Non-pigmented ciliary epithelial cell (primary cell): ENCODE results near the gene FNDC11.
"Not testable (repeated sequence)": the region's sequence is repeated elsewhere in the genome, so short reads cannot be mapped to it uniquely, and the experiment has no call there.

Experiments used
- DNase-seq: peaks from one replicate; pipeline ENCODE4 v3.0.0-alpha.2; 2010; ENCODE audit warnings: low read depth

The FNDC11 gene, protein sequence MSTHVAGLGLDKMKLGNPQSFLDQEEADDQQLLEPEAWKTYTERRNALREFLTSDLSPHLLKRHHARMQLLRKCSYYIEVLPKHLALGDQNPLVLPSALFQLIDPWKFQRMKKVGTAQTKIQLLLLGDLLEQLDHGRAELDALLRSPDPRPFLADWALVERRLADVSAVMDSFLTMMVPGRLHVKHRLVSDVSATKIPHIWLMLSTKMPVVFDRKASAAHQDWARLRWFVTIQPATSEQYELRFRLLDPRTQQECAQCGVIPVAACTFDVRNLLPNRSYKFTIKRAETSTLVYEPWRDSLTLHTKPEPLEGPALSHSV

DNA sequence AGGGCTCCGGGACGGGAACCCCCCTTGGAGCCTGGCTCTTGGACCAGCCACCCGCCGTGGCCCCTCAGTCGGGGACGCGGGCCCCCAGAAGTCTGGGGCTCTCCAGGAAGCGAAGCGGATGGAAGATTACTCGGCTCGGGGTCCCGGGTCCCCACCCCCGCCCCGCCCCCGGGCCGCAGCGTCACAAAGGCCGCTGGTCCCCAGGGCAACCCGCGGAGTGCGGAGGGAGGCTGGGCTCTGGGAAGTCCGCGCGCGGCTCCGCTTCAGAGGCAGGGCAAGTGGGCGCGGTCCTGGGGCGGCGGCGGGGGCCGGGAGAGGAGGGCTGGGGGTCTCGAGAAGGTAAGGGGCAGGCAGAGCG, at the start of gene FNDC11:
Gene FNDC11, plus strand, starts transcription at position 227 of the 358 bp plus-strand sequence. CDS start 1,505 bp downstream, outside the sequence.
- no peak for DNase-seq

DNA sequence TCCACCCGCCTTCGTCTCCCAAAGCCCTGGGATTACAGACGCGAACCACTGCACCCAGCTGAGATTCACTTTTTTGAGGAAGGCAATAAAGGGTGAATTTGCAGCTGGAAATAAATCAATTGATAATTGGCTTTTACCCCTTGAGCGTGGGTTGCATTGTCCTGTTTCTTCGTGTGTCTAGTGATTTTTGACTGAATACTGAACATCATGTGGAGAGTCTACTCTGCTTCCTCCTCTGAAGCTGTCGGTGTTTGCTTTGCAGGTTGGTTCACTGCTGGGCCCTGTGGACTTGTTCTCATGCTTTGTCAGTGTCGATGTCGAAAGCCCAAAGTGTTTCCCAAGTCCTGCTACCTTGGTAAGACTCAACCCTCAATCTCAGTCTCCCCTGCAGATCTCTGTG, 49.3 kb upstream of the FNDC11 start:
- DNase-seq, result no peak

DNA sequence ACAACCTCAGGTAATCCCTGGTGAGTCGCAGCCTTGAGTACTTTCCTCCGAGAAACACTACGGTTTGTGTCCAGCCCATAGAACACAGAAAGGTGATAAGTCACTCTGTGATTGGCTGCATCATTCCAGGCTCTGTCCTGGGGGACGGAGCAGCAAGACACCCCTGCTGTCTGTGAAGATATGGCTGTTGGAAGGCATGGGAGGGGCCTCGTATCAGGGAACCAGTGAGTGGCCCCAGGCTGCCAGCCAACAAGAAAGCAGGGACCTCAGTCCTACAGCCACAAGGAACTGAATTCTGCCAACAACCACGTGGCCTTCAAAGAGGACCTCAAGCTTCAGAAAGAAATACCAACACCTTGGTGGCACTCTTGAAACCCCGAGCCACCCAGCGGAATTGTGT, 48.7 kb upstream of the FNDC11 start:
- DNase-seq, result no peak

DNA sequence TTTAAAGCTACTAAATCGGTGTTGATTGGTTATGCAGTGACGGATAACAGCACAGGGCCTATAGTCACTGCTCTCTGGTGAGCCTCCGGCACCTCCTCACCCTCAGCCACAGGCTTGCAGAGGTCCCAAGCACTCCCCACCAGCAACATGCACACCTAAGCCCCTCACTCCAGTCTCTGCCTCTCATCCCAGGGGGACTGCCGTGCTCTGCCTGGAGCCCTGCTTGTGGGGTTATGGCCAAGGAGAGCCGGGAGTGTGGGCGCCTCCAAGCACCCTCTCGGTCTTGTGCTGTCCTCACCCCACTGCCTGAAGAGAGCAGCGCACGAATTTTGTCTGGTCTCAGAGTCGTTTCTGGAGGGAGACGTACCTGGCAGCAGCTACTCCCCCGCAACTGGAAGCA, 48.2 kb upstream of the FNDC11 start:
- no peak for DNase-seq

DNA sequence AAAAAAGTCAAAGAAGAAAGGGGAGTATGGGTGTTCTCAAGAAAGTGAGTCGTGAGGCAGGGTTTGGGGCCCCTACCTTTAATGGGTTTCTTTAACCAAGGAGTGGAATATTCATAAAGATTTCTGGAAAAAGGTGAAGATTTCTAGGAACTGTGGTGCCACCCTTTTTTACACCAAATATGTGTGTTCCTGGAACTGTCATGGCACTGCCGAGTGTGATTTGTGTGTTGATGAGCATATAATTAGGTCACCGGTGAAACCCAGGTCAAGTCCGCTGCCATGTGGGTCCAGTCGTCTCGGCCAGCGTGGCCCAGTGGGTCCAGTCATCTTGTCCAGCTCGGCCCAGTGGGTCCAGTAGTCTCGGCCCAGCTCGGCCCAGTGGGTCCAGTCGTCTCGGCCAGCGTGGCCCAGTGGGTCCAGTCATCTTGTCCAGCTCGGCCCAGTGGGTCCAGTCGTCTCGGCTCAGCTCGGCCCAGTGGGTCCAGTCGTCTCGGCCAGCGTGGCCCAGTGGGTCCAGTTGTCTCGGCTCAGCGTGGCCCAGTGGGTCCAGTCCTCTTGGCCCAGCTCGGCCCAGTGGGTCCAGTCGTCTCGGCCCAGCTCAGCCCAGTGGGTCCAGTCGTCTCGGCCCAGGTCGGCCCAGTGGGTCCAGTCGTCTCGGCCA, 46.7 kb upstream of the FNDC11 start:
- DNase-seq, result no peak

DNA sequence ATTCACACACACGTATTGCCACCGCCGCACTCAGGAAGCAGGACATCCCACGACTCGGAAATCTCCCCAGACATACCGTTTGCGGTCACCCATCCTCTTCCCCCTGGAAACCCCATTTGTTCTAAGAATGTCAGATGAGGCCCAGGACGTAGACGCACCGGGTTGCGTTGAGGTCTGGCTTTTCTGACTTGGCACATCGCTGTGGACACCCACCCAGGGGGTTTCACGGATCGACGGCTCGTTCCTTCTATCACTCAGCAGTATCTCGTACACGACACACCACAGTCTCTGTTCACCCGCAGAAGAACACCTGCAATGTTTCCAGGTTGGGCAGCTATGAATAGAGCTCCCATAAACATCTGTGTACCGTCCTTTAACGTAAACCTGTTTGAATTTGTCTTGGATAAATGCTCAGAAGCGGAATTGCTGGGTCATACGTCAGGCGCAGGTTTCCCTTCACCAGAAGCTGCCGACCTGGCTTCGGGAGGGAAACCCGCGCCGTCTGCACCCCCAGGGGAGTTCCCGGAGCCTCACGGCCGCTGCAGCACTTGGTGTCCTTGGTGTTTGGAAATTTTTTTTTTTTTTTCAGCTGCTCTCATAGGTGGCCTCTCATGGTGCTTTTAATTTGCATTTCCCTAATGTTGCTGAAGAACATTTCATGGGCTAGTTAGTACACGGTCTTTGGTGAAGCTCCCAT, 45.7 kb upstream of the FNDC11 start:
- DNase-seq, result no peak

DNA sequence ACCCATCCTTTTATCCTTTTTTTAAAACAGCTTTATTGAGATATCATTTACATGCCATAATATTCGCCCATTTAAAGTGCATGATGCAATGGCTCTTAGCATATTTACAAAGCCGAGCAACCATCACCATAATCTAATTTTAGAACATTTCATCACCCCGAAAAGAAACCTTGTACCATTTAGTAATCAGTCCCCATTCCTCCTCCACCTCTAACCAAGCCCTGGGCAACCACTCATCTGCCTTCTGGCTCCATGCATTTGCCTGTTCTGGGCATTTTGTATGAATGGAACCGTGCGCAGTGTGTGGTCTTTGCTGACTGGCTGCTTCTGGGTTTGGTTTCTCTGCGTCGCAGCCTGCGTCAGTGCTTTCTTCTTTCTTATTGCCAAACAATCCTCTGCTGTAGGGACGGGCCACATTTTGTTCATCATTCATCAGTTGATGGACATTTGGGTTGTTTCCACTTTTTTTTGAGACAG, 44.8 kb upstream of the FNDC11 start:
- DNase-seq, result no peak

DNA sequence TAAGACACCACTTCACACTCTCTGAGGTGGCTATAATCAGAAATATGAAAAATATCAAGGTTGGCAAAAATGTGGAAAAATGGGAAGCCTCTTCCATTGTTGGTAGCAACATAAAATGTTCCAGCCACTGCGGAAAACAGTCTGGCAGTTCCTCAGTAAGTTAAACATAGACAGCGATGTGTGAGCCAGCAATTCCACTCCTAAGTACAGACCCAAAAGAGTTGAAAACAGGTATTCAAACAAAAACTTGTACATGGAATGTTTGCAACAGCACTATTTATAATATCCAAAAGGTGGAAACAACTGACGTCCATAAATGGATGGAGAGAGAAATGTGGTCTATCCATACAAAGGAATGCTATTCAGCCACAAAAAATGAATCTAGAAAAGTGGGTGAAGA, 40.8 kb upstream of the FNDC11 start:
- DNase-seq, result no peak

DNA sequence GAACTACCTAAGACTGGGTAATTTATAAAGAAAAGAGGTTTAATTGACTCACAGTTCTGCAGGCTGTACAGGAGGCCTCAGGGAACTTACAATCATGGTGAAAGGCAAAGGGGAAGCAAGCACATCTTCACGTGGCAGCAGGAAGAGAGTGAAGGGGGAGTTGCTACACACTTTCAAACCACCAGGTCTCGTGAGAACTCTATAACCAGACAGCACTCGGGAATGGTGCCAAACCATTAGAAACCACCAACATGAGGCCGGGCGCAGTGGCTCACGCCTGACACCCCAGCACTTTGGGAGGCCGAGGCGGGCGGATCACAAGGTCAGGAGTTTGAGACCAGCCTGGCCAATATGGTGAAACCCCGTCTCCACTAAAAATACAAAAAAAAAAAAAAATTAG, 39.4 kb upstream of the FNDC11 start:
- DNase-seq, result not testable (repeated sequence)

DNA sequence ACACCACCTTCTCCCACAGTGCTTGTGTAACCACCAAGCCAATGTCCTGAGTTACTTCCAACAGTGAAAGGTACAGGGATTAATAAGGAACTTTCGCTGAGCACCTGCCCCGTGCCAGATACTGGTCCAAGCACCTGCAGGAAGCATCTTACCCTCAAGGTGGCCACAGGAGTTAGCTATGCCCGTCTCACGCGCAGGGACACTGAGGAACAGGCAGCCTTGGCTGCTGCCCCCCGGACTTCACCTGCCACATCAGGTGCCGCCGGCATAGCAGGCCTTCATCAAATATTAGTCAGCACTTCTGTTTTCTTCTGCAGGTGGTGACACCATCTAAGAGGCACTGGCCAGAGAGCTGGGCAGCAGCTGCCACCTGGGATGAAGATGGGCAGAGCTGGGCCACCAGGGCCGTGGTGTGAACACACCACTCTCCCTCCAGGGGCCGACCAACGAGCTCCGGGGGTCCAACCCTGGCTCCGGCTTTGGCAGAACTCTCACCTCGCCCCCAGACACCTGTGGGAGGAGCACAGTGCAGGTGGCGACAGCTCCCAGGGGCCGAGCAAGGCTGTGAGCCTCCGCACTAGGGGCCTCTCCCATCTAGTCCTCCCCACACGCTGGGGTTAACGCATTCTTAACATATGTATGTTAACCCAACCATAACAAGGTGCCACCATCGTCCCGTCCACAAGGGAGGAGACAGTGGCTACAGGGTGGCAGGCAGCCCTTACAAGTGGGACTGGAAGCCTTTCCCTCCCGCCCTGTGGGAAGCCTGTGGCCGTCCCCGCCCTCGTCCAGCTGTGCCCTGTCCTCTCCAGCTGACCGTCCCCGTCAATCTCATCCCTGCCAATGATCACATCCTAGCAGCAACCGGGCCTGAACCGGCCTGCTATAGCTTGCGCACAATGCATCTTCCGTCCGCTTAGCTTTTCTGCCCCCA, 36.3 kb upstream of the FNDC11 start:
- DNase-seq, result no peak

DNA sequence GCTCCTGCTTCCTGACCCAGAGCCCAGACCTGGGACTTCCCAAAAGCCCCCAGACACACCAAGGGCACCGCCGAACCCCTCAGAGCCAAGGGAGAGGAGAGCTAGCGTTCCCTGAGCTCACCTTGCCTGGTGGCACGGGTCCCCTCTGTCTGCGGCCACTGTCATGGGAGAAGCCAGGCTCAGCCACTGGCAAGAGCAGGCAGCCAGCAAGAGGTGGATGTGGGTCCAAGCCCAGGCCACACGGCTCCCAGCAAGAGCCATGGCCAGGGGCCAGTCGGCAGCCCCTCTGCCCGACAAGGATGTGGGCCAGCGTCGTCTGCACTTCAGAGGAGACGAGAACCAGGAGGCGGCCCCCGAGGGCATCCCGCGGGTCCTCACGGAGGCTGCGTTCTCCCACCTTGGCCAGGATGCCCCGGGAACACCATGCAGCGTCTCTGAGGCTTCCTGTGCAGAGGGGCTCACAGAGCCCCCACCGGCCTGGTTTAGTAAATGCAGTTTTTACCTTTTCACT, 35.6 kb upstream of the FNDC11 start:
- DNase-seq, result no peak

DNA sequence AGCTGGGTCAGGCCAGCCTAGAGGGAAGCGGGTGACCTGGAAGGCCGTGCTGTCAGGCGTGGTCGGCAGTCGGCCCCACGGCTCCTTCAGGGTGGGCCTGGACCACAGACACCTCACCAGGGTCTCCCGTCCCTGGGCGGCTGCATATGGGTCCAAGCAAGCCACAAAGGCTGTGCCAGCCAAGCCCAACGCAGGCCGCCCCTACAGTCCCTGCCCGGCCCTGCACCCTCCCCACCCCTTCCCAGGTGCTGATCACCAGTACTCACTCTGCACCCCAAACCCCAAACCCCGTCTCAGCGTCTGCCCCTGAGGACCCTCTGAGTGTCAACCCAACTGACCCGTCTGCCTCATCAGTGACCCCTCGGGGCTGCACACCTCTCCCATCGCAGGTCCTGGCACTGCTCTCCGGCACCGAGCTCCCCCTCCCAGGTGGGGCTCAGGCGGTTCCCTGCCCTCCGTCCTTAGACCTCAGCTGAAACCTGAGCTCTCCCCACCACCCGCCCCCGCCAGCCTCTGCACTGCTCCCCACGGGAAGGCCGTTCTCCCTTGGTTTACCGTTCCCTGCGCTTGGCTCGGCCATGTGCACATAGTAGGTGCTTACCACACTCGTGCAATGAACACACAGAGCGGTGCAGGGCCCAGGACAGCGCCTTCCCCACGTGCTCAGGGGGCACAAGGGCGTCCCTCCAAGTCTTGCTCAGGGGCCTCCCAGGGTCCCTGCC, 34.9 kb upstream of the FNDC11 start:
- no peak for DNase-seq

DNA sequence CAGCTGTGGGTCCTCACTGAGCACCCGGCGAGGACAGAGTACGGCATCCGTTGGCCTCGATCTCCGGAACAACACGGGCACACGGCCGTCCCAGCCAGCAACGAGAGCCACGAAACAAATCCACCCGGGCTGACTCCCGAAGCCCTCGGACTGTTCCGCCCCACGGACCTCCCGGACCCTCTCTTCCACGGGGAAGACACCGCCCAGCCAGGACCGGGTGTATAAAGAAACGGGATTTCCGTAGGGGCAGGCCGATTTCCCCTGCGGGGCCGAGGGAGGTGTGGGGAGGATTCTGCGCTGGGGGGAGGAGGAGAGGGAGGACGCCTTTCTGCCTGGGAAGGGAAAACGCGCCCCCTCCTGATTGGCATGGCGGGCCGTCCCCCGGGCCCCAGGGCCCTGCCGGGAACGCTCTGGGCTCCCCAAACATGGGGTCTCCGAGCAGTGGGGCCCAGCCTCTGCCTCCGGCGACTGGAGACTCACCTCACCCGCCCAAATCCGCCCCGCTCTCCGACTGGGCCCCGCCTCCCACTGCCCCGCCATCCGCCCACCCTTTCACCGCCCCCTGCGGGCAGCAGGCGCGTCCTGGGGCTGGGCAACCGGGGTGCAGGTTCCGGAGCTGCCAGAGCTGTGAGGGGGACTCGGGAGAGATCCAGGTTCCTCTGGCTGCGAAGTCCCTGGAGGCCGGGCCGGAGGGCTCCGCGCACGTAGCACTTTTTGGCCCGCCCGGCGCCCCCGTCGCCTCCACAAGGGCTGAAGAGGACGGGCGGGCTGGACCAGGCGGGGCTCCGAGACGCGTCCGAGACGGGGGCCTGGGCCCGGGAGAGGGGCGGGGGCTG, 34.1 kb upstream of the FNDC11 start:
- DNase-seq, result no peak

DNA sequence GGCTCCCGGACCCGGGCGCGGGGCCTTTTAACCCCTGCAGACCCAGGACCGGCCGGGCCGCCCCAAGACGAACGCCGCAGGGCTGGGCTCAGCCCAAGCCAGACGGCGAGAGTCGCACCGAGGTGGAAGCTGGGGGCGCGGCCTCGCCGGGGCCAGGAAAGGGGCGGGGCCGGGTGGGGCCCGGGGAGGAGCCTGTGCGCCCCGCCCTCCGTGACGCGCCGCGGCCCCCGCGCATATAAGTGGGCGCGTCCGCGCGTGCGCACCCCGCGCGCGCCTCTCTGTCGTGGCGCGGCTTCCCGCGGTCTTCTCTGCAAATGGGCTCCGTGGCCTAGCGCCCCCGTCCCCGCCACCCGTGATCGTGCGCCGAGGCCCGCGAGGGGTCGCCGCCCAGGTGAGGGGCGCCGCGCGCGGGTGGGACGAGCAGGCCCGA, 33.4 kb upstream of the FNDC11 start, which contains the start of gene PPDPF:
Gene PPDPF, plus strand, starts transcription at position 262 of the 430 bp plus-strand sequence. CDS start 544 bp downstream, outside the sequence.
- DNase-seq, result peak; percentile 20

DNA sequence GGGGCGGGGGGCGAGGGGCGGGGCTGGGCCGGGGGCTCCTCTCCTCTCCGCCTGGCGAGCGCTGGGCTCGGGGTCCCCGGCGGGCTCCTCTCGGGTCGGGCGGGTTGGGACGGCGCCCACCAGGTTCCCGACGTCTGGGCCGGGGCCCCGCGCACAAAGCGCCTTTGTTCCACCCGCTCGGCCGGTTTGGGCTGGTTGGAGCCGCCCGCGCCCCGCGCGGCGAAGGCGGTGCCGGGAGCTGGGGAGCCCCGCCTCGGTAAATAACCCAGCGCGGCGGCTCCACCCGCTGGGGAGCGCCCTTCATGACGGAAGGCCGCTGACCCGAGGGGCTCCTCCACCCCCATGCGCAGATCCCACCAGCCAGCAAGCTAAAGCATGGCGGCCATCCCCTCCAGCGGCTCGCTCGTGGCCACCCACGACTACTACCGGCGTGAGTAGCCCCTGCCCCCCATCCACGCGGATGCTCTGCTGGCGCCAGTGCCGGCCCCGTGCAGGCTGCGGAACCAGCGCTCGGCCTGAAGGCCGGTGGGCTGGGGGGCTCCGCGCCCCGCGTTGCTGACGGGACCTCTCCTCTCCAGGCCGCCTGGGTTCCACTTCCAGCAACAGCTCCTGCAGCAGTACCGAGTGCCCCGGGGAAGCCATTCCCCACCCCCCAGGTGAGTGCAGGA, 32.9 kb upstream of the FNDC11 start:
- DNase-seq, result no peak

DNA sequence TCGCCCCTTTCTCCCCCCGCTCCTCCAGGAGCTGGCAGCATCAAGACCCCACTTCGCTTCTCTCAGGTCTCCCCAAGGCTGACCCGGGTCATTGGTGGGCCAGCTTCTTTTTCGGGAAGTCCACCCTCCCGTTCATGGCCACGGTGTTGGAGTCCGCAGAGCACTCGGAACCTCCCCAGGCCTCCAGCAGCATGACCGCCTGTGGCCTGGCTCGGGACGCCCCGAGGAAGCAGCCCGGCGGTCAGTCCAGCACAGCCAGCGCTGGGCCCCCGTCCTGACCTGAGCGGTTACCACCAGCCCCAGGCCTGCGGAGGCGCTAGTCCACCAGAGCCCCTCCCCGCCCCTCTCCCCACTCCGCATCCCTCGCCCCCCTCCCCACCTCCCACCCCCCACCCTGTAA, 32.4 kb upstream of the FNDC11 start:
- DNase-seq, result no peak

DNA sequence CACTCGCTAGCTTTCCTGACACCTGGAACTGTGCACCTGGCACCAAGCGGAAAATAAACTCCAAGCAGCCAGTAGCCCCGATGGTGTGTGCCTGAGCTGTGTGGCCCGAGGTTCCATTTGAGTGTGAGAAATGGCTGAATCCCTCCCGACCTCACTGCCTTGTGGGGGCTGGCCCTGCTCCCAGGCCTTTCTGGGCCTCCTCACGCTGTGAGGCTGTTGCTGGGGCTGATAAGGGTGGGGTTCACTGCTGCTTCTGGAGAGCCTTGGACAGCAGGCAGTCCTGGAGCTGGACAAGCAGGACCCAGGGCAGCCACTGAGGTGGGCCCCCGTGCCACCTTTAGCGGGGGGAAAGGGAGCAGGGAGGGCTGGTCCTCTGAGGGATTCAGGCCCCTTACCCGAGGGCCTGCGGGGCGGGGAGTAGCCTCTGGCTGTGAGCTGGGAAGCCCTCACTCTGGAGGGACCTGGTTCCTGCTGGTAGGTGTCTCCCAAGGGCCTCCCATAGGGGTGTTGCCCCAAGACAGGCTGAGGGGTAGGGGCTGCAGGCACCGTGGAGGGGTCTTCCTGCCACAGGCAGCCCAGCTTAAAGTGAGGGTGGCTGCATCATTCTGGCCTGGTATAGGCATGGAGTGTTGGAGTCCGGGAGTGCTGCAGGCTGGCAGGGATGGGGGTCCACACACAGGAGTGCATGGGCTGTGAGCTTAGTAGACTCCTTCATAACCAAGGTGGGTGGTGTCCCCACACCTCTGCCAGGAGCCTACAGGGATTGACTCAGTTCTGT, 31.7 kb upstream of the FNDC11 start:
- no peak for DNase-seq

DNA sequence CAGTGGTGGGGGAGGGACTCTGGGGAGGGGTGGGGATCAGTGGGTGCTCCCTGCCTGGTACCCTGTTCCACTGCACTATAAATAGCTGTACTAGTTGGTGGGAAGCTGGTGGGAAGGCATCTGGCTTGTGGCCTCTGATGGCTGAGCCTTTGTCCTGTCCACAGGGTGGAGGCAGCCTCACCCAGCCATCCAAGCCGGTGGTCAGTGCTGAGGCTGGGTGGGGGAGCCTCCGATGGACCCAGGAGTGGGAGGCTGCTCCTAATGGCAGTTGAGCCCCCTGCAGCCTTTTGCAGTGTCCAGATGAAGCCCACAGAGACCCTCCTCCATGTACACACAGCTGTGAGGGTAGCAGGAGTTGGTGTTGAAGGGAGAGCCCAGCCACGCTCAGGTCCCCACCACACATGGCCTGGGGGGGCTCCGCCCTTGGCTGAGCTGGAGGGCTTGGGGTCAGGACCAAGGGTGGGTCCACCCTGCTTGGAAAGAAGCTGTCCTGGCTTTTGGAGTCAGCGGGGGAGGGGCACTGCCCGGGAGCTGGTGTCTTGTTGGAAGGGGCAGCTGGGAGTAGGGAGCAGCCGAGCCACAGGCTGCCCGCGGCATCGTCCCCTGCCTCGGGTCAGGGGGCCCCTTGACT, 30.9 kb upstream of the FNDC11 start:
- no peak for DNase-seq
